ENCODE data around the gene WAPL.
A peak's percentile ranks its signal among the peaks of the same experiment; 100 is the strongest.
"Not testable (repeated sequence)": the region's sequence is repeated elsewhere in the genome, so short reads cannot be mapped to it uniquely, and the experiment has no call there.

WAPL gene

DNA sequence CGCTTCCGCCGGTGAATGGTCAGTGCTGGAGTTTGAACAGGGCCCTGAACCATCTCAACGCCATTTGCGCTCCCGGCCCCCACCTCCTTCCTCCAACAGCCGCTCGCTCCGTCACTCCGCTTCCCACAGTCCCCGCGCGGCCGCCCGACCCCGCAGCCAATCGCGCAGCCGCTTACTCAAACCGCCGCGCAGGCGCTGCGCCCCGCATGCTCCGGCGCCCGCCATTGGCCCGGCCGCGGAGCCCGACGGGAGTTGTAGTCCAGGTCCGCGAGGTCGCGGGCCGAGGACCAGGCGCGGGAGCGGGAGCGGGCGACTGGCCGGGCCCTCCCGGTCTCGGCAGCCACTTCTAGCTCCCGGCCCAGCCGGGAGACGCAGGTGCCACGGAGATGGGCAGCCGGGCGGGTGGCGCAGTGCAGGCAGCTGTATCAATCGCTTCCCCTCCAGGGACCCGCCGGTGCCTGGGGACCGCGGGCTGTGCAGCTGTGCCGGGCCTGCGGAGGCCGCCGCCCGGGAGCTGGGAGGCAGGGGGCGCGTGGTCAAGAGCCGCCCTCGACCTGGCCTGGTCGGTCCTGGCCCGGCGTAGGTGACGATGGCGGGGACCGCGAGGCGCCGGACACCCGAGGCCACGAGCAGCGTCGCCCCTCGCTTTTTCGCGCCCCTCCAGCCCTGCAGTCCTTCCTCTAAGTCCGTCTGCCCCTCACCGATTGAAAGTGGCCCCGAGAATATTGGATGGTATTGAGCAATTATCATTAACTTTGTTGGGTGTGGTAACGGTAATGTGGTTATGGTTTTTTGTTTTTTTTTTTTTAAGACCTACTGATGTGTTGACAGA, at the start of gene WAPL:
Gene WAPL, minus strand, starts transcription at position 115 of the 832 bp plus-strand sequence. CDS start 3,723 bp downstream, outside the sequence.
- peak within 1 kb of the TSS; percentile 81 for H3K4me3 Mint-ChIP-seq
- peak; percentile 97 for ATAC-seq
- H3K27me3 Mint-ChIP-seq = no peaks in the 10 kb centered on the region
- H3K27ac Mint-ChIP-seq = peak within 1 kb of the TSS; percentile 72
- H3K4me1 Mint-ChIP-seq = peaks cover 50% of the 10 kb centered on the region
- no peaks in the 10 kb centered on the region for H3K9me3 Mint-ChIP-seq
- H3K36me3 Mint-ChIP-seq = peaks cover 5% of the 10 kb centered on the region

DNA sequence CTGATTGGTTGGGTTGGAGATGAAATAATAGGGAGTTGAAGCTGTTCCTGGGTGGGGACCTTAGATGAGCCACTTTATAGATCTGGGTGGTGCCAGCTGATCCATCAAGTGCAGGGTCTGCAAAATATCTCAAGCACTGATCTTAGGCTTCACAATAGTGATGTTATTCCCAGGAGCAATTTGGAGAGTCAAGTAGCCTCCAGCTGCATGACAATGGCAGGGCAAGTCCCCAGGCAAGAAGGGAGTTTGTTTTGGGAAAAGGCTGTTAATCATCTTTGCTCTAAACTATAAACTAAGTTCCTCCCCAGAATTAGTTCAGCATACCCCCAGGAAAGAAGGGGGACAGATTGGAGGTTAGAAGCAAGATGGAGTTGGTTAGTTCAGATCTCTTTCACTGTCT, 47.7 kb upstream of the WAPL start:
- Mint-ChIP-seq H3K27me3 (no peaks in the 10 kb centered on the region), H3K27ac (no peak overlapping the region)

GRCh38 chr10:86566518-86566917, 44.9 kb upstream of the WAPL start:
- H3K27me3 Mint-ChIP-seq, H3K36me3 Mint-ChIP-seq, H3K4me3 Mint-ChIP-seq, H3K27ac Mint-ChIP-seq, H3K4me1 Mint-ChIP-seq, H3K9me3 Mint-ChIP-seq, ATAC-seq: not testable (repeated sequence)

More for the DNA sequence above, 47.7 kb upstream of the WAPL start:
- Mint-ChIP-seq H3K36me3 (no peaks in the 10 kb centered on the region), H3K9me3 (peaks cover 4% of the 10 kb centered on the region), H3K4me1 (no peaks in the 10 kb centered on the region), H3K4me3 (no peak overlapping the region)
- no peak for ATAC-seq

GRCh38 chr10:86563338-86563737, 41.7 kb upstream of the WAPL start:
- ATAC-seq, H3K9me3 Mint-ChIP-seq, H3K27me3 Mint-ChIP-seq, H3K27ac Mint-ChIP-seq, H3K4me1 Mint-ChIP-seq, H3K36me3 Mint-ChIP-seq, H3K4me3 Mint-ChIP-seq: not testable (repeated sequence)

DNA sequence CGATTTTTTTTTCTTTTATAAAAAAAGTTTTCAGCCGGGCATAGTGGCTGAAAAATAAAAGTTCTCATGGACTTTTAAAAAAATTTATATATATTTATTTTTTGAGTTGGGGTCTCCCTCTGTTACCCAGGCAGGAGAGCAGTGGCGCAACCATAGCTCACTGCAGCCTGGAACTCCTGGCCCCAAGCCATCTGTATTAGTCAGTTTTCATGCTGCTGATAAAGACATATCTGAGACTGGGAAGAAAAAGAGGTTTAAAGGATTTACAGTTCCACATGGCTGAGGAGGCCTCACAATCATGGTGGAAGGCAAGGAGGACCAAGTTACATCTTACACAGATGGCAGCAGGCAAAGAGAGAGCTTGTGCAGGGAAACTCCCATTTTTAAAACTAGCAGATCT, 37.1 kb upstream of the WAPL start:
- H3K36me3 Mint-ChIP-seq, H3K27ac Mint-ChIP-seq, H3K4me3 Mint-ChIP-seq, H3K4me1 Mint-ChIP-seq, H3K9me3 Mint-ChIP-seq, ATAC-seq, H3K27me3 Mint-ChIP-seq: not testable (repeated sequence)

DNA sequence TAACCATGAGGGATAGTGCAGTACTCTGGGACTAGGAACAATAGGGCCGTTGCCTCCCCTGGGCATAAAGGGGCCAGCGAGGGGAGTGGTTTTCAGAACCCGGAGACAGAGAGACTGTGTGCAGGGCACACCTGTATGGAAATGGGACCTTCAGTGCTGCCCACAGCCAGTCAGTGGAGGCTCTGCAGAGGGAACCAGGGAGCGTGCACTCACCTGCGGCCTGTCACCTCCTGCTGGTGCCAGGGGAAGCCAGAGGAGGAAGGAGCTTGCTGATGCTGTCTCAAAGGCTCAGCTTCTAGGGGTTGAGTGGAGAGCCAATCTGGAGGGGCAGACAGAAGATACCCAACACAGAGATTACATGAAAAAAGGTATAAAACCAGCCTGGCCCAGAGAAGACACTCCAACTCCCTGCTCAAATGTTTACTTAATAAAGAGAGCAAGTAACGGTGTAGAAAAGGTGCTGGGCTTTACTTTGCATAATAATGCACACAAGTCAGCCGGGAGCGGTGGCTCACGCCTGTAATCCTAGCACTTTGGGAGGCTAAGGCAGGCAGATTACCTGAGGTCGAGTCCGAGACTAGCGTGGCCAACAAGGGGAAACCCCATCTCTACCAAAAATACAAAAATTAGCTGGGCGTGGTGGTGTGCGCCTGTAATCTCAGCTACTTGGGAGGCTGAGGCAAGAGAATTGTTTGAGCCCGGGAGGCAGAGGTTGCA, 35.5 kb upstream of the WAPL start:
- no peak for ATAC-seq
- no peak overlapping the region for H3K4me3 Mint-ChIP-seq
- H3K27me3 Mint-ChIP-seq = no peaks in the 10 kb centered on the region
- H3K9me3 Mint-ChIP-seq = peaks cover 2% of the 10 kb centered on the region
- no peak overlapping the region for H3K27ac Mint-ChIP-seq
- H3K36me3 Mint-ChIP-seq = no peaks in the 10 kb centered on the region
- no peaks in the 10 kb centered on the region for H3K4me1 Mint-ChIP-seq

GRCh38 chr10:86556532-86556931, 34.9 kb upstream of the WAPL start:
- ATAC-seq = no peak

DNA sequence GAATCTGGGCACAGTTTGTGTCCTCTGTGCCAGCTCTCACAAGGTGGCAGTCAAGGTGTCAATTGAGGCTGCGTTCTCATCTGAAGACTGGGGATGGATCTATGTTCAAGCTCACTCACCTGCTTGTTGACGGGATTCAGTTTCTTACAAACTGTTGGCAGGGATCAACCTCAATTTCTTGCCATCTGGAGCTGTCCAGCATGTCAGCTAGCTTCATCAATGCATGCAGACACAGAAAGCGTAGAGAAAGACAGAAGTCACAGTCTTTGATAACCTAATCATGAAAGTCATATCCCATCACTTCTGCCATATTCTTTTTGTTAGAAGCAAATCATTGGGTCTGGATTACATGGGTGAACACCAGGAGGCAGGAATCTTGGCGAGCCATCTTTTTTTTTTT, 32.0 kb upstream of the WAPL start:
- Mint-ChIP-seq H3K4me1 (no peaks in the 10 kb centered on the region), H3K36me3 (no peaks in the 10 kb centered on the region), H3K27me3 (no peaks in the 10 kb centered on the region), H3K4me3 (no peak overlapping the region), H3K9me3 (peaks cover 2% of the 10 kb centered on the region), H3K27ac (no peak overlapping the region)
- no peak for ATAC-seq

More at GRCh38 chr10:86556532-86556931, 34.9 kb upstream of the WAPL start:
- Mint-ChIP-seq H3K27ac (no peak overlapping the region), H3K36me3 (no peaks in the 10 kb centered on the region), H3K4me3 (no peak overlapping the region), H3K27me3 (no peaks in the 10 kb centered on the region), H3K4me1 (no peaks in the 10 kb centered on the region), H3K9me3 (peaks cover 2% of the 10 kb centered on the region)

GRCh38 chr10:86553213-86553612, 31.6 kb upstream of the WAPL start:
- Mint-ChIP-seq H3K9me3 (peaks cover 2% of the 10 kb centered on the region), H3K27me3 (no peaks in the 10 kb centered on the region)
- ATAC-seq = no peak

DNA sequence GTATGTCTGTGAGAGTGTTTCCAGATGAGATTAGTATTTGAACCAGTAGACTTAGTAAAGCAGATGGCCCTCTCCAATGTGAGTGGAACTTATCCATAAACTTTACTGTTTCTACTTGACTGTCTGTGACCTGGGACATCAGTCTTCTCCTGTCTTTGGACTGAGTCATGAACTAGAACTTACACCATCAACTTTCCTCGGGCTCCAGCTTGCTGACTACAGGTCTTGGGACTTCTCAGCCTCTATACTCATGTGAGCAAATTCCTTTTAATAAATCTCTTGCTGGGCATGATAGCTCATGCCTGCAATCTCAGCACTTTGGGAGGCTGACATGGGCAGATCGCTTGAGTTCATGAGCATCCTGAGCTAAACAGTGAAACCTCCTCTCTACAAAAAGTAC, 25.7 kb upstream of the WAPL start:
- Mint-ChIP-seq H3K27ac (no peak overlapping the region), H3K4me3 (no peak overlapping the region), H3K27me3 (no peaks in the 10 kb centered on the region), H3K36me3 (no peaks in the 10 kb centered on the region), H3K4me1 (no peaks in the 10 kb centered on the region), H3K9me3 (peaks cover 5% of the 10 kb centered on the region)
- ATAC-seq = no peak

More at GRCh38 chr10:86553213-86553612, 31.6 kb upstream of the WAPL start:
- Mint-ChIP-seq H3K4me1 (no peaks in the 10 kb centered on the region), H3K4me3 (no peak overlapping the region), H3K27ac (no peak overlapping the region), H3K36me3 (no peaks in the 10 kb centered on the region)

DNA sequence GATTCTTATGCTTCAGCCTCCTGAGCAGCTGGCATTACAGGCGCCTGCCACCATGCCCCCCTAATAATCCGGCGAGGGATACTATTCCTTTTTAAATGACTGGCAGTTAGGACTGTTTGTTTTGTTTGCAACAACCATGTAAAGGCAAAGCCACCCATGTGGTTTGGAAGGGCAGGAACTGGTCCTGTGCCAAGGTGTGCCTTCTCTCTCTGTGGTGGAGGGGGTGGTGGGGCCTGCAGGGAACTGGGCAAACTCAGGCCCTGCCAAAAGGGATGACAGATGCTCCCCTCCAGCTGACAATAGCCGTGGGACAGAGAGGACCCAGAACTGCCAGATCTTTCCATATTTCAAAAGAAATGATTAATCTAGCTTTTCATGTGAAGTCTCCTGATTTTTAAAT, 23.5 kb upstream of the WAPL start:
- Mint-ChIP-seq H3K4me3 (no peak overlapping the region), H3K27ac (no peak overlapping the region), H3K9me3 (peaks cover 5% of the 10 kb centered on the region), H3K4me1 (no peaks in the 10 kb centered on the region), H3K27me3 (no peaks in the 10 kb centered on the region), H3K36me3 (no peaks in the 10 kb centered on the region)
- ATAC-seq = no peak

GRCh38 chr10:86540016-86540415, 18.4 kb upstream of the WAPL start:
- Mint-ChIP-seq H3K9me3 (peaks cover 3% of the 10 kb centered on the region), H3K4me3 (no peak overlapping the region), H3K27me3 (no peaks in the 10 kb centered on the region), H3K36me3 (peaks cover 5% of the 10 kb centered on the region), H3K4me1 (peaks cover 20% of the 10 kb centered on the region), H3K27ac (no peak overlapping the region)
- ATAC-seq = no peak

- H3K4me3 Mint-ChIP-seq = peak overlapping the region; percentile 52
- peak overlapping the region; percentile 68 for H3K27ac Mint-ChIP-seq
- H3K27me3 Mint-ChIP-seq = no peaks in the 10 kb centered on the region
- H3K4me1 Mint-ChIP-seq = peaks cover 20% of the 10 kb centered on the region
- H3K9me3 Mint-ChIP-seq = peaks cover 3% of the 10 kb centered on the region
- ATAC-seq = no peak
- H3K36me3 Mint-ChIP-seq = peaks cover 5% of the 10 kb centered on the region
These were observed 17.0 kb upstream of the WAPL start for GRCh38 chr10:86538547-86538946.

GRCh38 chr10:86538040-86538439, 16.4 kb upstream of the WAPL start:
- H3K9me3 Mint-ChIP-seq = not testable (repeated sequence)

DNA sequence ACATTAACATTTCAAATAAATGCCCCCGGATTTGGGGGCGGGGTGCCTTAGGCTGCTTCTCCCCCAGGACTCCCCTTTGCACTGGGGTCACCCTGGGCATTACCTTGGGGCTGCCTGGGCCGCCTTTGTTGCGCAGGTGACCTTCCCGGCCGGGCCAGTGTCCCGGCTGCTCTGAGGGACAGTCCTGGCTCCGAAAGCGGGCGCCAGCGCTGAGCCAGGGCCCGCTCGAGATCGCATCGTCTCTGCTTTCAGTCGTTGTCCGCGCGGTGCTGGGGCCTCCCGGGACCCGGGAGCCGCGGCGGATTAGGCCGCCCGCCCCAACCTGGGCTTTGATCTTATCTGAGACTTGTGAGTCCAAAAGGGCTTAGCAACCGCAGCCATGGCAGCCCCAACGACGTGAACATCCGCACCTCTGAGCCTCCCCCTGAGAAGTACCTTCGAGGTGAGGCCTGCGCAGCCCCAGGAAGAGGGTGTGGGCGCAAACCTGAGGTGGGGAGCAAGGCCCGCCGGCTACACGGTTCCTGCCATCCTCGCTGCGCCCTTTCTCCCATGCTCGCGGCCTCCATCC, 14.8 kb upstream of the WAPL start:
- Mint-ChIP-seq H3K9me3 (peaks cover 3% of the 10 kb centered on the region), H3K4me1 (peaks cover 20% of the 10 kb centered on the region), H3K36me3 (peaks cover 5% of the 10 kb centered on the region), H3K4me3 (peak overlapping the region; percentile 78), H3K27me3 (no peaks in the 10 kb centered on the region), H3K27ac (peak overlapping the region; percentile 79)
- peak; percentile 39 for ATAC-seq

More at GRCh38 chr10:86538040-86538439, 16.4 kb upstream of the WAPL start:
- not testable (repeated sequence) for H3K27me3 Mint-ChIP-seq, H3K36me3 Mint-ChIP-seq, ATAC-seq, H3K4me3 Mint-ChIP-seq
- peaks cover 20% of the 10 kb centered on the region for H3K4me1 Mint-ChIP-seq
- H3K27ac Mint-ChIP-seq = peak overlapping the region; percentile 68
